Pons (tissue), 1 donor: ENCODE data around the gene CCNT1.

Experiments
- DNase-seq: peaks from one replicate; pipeline ENCODE4 v3.0.0-alpha.2; 2016; ENCODE audit warnings: low spot score

CCNT1 gene

GRCh38 chr12:48640854-48641253, 75.7 kb downstream of the CCNT1 start:
- DNase-seq, result no peak

GRCh38 chr12:48640428-48640827, 76.1 kb downstream of the CCNT1 start:
- DNase-seq, result no peak
